HS-5 (cell line): ENCODE data around the gene SLC39A3.
"Not testable (repeated sequence)": the region's sequence is repeated elsewhere in the genome, so short reads cannot be mapped to it uniquely, and the experiment has no call there.

ENCODE experiments used
- DNase-seq: peaks from one replicate; pipeline ENCODE4 v3.0.0-alpha.2; 2012; ENCODE audit warnings: low read depth

The SLC39A3 gene

GRCh38 chr19:2722541-2723344, 17.1 kb downstream of the SLC39A3 start:
- peak; percentile 40 for DNase-seq

- no peak for DNase-seq
Measured at GRCh38 chr19:2721570-2722540, 18.0 kb downstream of the SLC39A3 start.

GRCh38 chr19:2720777-2721569, 18.8 kb downstream of the SLC39A3 start, which contains the start of gene DIRAS1:
Gene DIRAS1, minus strand, starts transcription at chr19:2721372. Its CDS starts 3,566 bp downstream, at chr19:2717806.
- no peak for DNase-seq

GRCh38 chr19:2719920-2720776, 19.7 kb downstream of the SLC39A3 start:
- DNase-seq, result no peak

GRCh38 chr19:2719232-2719735, 20.5 kb downstream of the SLC39A3 start:
- no peak for DNase-seq

- no peak for DNase-seq
Measured at GRCh38 chr19:2717638-2718541, 21.9 kb downstream of the SLC39A3 start.

- no peak for DNase-seq
Measured at GRCh38 chr19:2716722-2717637, 22.8 kb downstream of the SLC39A3 start.

- DNase-seq, result no peak
Measured at GRCh38 chr19:2716275-2716650, 23.6 kb downstream of the SLC39A3 start.

GRCh38 chr19:2715470-2716274, 24.1 kb downstream of the SLC39A3 start:
- DNase-seq, result no peak

GRCh38 chr19:2714531-2715269, 25.1 kb downstream of the SLC39A3 start:
- no peak for DNase-seq

- DNase-seq, result not testable (repeated sequence)
Measured at GRCh38 chr19:2714102-2714501, 25.7 kb downstream of the SLC39A3 start.

- DNase-seq, result not testable (repeated sequence)
Measured at GRCh38 chr19:2713170-2713569, 26.6 kb downstream of the SLC39A3 start.

GRCh38 chr19:2711875-2712205, 28.0 kb downstream of the SLC39A3 start:
- DNase-seq, result no peak

GRCh38 chr19:2711172-2711874, 28.5 kb downstream of the SLC39A3 start:
- no peak for DNase-seq

GRCh38 chr19:2706251-2706650, 33.6 kb downstream of the SLC39A3 start:
- no peak for DNase-seq

- DNase-seq, result no peak
Measured at GRCh38 chr19:2703691-2704216, 36.1 kb downstream of the SLC39A3 start.
